CD4-positive, alpha-beta T cell treated with Interleukin-17A for 1 hour (primary cell): ENCODE data around the gene OST4.

Experiments used
- DNase-seq: peaks from one replicate; pipeline ENCODE4 v3.0.0-alpha.2; 2020

The OST4 gene

DNA sequence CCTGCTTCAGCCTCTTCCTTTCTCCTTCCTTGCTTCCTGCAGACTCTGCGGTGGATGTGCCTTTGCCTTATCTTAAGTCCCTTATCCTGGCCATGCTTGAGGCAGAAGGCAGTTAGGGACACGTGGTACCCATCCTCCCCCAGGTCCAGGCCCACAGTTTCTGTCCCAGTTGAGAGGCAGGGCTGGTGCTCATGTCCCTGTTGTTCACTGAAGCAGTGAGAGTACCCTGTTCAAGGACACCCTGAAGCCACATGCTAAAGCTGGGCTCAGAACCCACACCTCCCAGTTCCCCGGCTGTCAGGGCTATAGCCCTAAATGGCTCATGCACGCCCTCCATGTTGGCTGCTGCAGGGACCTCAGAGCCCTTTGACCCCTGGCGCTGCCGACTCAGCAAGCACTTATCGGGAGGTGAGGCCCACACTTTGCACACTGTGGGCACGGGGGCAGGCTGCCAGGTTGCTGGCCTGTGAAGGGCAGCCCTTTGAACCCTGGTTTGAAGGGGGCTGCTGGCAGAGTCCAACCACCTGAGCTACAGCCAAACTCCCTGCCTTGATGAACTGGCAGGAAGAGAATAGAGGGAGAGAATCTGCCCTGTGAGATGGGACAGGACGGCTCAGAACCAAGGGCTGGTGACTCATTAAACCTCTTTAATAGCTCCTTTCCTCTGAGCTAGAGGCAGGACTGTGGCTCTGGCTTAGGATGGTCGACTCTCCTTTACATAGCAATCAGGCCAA is 21.4 kb upstream of the OST4 start:
- DNase-seq = no peak

DNA sequence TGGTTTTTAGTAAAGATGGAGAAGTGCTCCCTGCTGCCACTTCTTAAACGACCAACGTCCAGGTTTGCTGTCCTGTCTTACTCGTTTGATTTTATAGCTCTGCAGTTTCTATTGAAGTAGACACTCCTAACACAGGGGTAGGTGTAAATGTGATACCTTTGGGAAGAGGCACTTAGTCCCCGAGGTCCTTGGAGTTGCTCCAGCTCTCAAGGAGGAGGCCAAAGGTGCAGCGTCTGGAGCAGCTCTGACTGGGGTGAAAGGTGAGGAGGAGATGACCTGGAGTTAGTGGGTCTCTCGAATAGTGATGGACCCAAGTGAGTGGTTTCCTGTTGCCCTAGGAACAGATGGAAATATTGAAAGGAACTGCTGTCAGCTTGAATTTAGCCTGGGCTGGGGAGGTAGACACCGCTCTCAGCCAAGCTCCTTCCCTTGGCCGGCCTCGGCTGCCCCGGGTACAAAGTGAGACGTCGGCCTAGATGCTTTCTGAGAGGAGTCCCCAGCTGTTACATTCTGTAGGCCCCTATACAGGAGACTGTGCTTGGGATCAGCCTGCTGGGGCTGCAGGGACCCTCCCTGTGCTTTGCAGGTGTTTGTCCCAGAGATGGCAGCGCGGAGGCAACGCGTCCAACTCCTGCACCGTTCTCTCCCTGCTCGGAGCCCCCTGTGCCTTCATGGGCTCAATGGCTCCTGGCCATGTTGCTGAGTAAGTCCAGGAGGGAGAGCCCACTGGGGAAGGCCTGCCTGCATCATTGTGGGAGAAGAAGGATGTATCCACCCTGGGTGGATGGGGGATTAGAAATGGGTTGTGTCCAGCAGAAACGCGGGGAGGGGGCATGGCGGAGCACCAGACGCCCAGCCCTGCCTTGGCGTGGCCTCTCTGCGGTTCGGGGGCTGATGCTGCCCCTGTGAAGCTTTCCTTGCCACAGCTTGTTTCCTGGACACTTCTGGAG is 20.6 kb upstream of the OST4 start:
- no peak for DNase-seq

- no peak for DNase-seq
These were observed 17.9 kb upstream of the OST4 start for GRCh38 chr2:27089111-27089954.

DNA sequence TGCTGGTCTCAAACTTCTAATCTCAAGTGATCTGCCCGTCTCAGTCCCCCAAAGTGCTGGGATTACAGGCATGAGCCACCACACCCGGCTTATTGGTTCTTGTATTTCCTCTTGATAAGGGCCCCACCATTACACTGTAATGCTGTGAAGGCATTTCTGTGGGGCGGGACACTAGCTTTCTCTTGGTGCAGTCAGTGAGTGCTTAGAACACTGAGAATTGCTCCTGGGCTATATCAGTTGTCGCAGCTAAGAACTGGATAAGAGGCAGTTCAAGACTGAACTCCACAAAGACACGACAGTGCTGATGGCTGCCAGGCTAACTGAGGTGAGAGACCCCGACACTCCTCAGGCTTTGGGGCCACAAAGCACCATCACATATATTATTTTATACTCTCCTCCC is 17.2 kb upstream of the OST4 start:
- no peak for DNase-seq

DNA sequence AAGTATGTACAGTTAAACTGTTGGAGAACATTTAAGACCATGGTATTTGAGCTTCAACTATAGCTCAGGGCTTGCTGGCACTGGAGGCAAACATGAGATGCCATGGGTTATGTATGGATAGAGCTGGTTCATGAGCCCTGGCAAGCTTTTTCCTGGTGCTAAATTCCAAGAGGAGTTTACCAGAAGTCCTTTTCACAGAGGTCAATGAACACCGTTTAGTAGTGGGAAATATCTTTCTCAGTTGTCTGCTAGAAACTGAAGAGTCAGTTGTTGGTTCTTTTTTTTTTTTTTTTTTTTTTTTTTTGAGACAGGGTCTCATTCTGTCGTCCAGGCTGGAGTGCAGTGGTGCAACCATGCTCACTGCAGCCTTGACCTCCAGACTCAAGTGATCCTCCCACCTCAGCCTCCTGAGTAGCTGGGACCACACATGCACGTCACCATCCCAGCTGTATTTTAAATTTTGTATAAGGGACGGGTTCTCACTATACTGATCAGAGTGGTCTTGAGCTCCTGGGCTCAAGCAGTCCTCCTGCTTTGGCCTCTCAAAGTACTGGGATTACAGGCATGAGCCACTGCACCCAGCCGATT is 16.5 kb upstream of the OST4 start:
- DNase-seq = no peak

- no peak for DNase-seq
These were observed 15.5 kb upstream of the OST4 start, which contains the start of gene KHK for GRCh38 chr2:27086724-27087593. Gene KHK (plus strand): TSS chr2:27086772. CDS start chr2:27087260, 488 bp downstream.

- peak; percentile 97 for DNase-seq
These were observed 14.8 kb upstream of the OST4 start for GRCh38 chr2:27086090-27086723.

GRCh38 chr2:27085673-27086089 is 14.2 kb upstream of the OST4 start:
- DNase-seq = peak; percentile 25

DNA sequence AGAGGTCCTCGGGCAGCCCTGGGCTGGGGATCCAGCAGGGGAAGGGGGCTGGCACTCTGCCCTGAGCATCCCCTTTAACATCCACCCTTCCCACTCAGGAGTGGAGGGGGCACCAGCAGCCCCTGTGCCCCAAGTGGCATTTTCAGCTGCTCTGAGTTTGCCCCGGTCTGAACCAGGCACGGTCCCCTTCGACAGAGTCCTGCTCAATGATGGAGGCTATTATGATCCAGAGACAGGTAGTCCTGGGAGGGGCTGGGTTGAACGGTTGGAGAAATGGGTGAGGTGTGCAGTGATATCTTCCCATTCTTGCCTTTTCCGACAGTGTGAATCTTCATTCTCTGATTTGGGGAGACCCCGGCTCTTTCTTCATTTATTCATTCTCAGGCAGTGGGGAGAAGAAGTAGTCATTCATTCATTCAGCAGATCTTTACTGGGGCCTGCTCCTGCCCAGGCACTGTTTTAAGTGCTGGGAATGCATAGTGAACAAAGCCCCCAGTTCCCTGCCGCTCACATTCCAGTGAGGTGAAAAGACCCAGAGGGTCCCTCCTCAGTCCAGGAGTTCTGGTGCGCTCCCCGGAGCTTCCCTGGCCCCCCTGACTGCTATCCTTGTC is 13.7 kb upstream of the OST4 start:
- no peak for DNase-seq

- no peak for DNase-seq
These were observed 13.0 kb upstream of the OST4 start for GRCh38 chr2:27084297-27085061.

- DNase-seq = no peak
These were observed 12.2 kb upstream of the OST4 start for GRCh38 chr2:27083410-27084296.

- no peak for DNase-seq
These were observed 11.4 kb upstream of the OST4 start for GRCh38 chr2:27082773-27083409.

GRCh38 chr2:27081984-27082772 is 10.7 kb upstream of the OST4 start:
- DNase-seq = no peak

DNA sequence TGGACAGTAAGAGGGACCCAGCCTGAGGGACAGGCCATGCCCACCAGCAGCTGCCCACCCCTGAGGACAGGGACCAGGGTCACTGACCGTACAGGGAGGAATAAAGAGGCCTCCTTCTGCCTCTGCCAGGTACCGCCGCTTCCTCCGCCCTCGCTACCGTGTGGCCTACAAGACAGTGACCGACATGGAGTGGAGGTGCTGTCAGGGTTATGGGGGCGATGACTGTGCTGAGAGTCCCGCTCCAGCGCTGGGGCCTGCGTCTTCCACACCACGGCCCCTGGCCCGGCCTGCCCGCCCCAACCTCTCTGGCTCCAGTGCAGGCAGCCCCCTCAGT is 9.1 kb upstream of the OST4 start:
- no peak for DNase-seq

DNA sequence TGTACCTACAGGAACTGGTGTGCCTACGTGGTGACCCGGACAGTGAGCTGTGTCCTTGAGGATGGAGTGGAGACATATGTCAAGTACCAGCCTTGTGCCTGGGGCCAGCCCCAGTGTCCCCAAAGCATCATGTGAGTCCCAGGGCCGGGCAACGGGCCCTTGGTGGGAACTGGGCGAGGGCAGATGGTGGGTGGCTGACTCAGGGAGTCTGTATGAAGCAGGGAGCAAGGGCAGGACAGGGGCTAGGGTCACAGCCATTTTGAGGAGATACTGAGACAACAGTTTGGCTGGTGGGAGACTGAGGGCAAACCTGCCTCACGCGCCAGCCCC is 8.7 kb upstream of the OST4 start:
- no peak for DNase-seq

DNA sequence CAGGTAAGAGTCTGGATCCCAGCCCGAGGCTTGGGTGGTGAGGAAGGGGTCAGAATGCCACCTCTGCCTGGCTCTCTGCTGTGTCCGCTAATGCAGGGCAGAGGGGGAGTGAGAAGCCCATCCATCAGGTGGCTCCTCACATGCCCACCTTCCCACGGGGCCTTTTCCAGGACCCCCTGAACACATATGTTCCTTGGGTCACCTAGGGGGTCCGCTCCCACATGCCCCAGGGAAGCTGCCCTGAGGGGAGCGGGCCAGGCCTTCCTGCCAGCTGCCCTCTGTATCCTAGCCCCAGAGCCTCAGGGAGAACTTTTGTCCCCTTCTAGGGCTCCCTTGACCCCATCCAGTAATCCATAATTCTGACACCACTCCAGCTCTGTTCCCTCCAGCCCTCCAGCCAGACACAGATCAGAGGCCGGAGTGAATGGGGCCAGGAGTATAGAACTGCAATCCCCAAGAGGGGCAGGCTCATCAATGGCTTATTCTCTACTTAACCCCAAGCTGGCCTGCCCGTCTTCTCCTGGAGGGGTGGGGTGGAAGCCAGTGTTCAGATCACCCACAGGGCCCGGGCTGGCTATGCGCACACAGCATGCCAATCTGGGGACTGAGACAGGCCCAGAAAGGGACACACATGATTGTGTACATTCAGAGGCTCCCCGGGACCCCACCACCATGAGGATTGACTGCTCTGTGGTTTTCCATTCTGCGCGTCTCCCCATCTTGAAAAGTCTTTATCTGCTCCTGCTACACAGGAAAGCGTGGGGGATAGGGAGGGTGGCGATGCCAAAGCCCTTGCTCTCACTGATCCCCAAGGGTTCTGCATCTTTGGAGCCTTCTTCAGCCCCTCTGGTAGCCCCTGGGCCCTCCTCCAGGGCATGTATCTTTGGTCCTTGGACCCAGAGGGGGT is 8.0 kb upstream of the OST4 start:
- DNase-seq = no peak
